ENCODE results near the gene TOR2A.

- TF ChIP-seq CTCF (IDR thresholded peaks at IDR 0.05) (no peak), POLR2A (IDR thresholded peaks at IDR 0.05) (no peak)
Measured at GRCh38 chr9:127776924-127777289, 41.8 kb upstream of the TOR2A start.
